CD4-positive, CD25-positive, alpha-beta regulatory T cell (primary cell): ENCODE results near the gene CIT. TPM values are rescaled to one million over a fixed set of nuclear protein-coding genes. Genes with fewer than 3 reads are reported as not detected.

Experiments used
- ATAC-seq, 2 donors: fragments of 150-1000 bp; cut with Tn5 transposase; one replicate each; pipeline ENCODE4 v1.10.0; 2021; ENCODE audit warnings: low read depth in 2 of 2, moderate number of reproducible peaks in 2 of 2, moderate library complexity in 1 of 2
- DNase-seq, 3 donors: peaks; one replicate each; pipeline versions ENCODE4 v3.0.0 to v3.0.0-alpha.2; 2012 to 2022; ENCODE audit warnings: mixed read lengths in 1 of 3
- H3K27ac ChIP-seq: one replicate; pipeline ENCODE4 v1.7.0; 2013; ENCODE audit warnings: mild to moderate bottlenecking, low read length; ENCODE audit not compliant: insufficient read depth, poor library complexity, severe bottlenecking
- H3K27me3 ChIP-seq: one replicate; pipeline ENCODE4 v1.7.0; 2013; ENCODE audit warnings: low read length; ENCODE audit not compliant: control insufficient read depth, insufficient read depth
- H3K36me3 ChIP-seq: one replicate; pipeline ENCODE4 v1.7.0; 2013; ENCODE audit warnings: mild to moderate bottlenecking, low read length, moderate library complexity; ENCODE audit not compliant: control insufficient read depth, insufficient read depth
- H3K4me1 ChIP-seq: 2 replicates; pipeline ENCODE4 v1.7.0; 2013; ENCODE audit warnings: mild to moderate bottlenecking, low read length; ENCODE audit not compliant: insufficient read depth, control insufficient read depth, poor library complexity, severe bottlenecking
- H3K4me3 ChIP-seq: one replicate; pipeline ENCODE4 v1.7.0; 2013; ENCODE audit warnings: low read depth, mild to moderate bottlenecking, low read length, moderate library complexity
- H3K9me3 ChIP-seq, 2 experiments: 1 replicate in 1 of 2; 2 replicates in 1 of 2; pipeline ENCODE4 v1.7.0; 2013; ENCODE audit warnings: low read length in 2 of 2, mild to moderate bottlenecking in 1 of 2, moderate library complexity in 1 of 2; ENCODE audit not compliant: control insufficient read depth in 2 of 2
- H3K27ac Mint-ChIP-seq, 3 donors: one replicate each; pipeline ENCODE4 v1.8.0; 2020 to 2022; ENCODE audit warnings: mild to moderate bottlenecking in 3 of 3, mixed read lengths in 3 of 3, moderate library complexity in 2 of 3
- H3K27me3 Mint-ChIP-seq: one replicate; pipeline ENCODE4 v1.8.0; 2022; ENCODE audit warnings: mild to moderate bottlenecking, mixed read lengths
- H3K36me3 Mint-ChIP-seq: one replicate; pipeline ENCODE4 v1.8.0; 2020; ENCODE audit warnings: mixed read lengths
- H3K4me1 Mint-ChIP-seq, 4 donors: one replicate each; pipeline ENCODE4 v1.8.0; 2020 to 2022; ENCODE audit warnings: mixed read lengths in 4 of 4, mild to moderate bottlenecking in 1 of 4
- H3K4me3 Mint-ChIP-seq, 4 donors: one replicate each; pipeline ENCODE4 v1.8.0; 2020 to 2022; ENCODE audit warnings: mild to moderate bottlenecking in 4 of 4, mixed read lengths in 4 of 4, moderate library complexity in 3 of 4
- H3K9me3 Mint-ChIP-seq, 7 donors: one replicate each; pipeline ENCODE4 v1.8.0; 2020 to 2022; ENCODE audit warnings: mixed read lengths in 7 of 7, mild to moderate bottlenecking in 3 of 7, moderate library complexity in 2 of 7
- polyA plus RNA-seq, 4 donors: library from polyadenylated mRNA; unstranded; fragments of 300-500 nt; fragmentation: Illumina TruSeq; gene quantifications; one replicate each; pipeline ENCODE4 v1.2.3, GENCODE V29; 2021
- total RNA-seq: library from RNA; stranded (reverse); gene quantifications from one replicate; pipeline ENCODE4 v1.2.3, GENCODE V29; 2022

The CIT gene
- total and polyA plus RNA-seq, 5 donors from 2014 or later: 0.32 to 6.3 (median 1.0) TPM

- no peaks in the 10 kb centered on the region for H3K4me1 Mint-ChIP-seq
- H3K4me1 ChIP-seq: no peaks in the 10 kb centered on the region
- H3K9me3 Mint-ChIP-seq: no peaks in the 10 kb centered on the region
- no peaks in the 10 kb centered on the region for H3K9me3 ChIP-seq
- H3K27ac ChIP-seq: no peak overlapping the region
- H3K36me3 Mint-ChIP-seq: peaks cover 4% of the 10 kb centered on the region
- H3K4me3 Mint-ChIP-seq: no peak overlapping the region
- ATAC-seq (no peak), DNase-seq (no peak)
- H3K27me3 Mint-ChIP-seq: no peaks in the 10 kb centered on the region
- no peak overlapping the region for H3K27ac Mint-ChIP-seq
- no peaks in the 10 kb centered on the region for H3K36me3 ChIP-seq
- no peaks in the 10 kb centered on the region for H3K27me3 ChIP-seq
- no peak overlapping the region for H3K4me3 ChIP-seq
Measured at GRCh38 chr12:119797090-119797489, 80.0 kb downstream of the CIT start.

DNA sequence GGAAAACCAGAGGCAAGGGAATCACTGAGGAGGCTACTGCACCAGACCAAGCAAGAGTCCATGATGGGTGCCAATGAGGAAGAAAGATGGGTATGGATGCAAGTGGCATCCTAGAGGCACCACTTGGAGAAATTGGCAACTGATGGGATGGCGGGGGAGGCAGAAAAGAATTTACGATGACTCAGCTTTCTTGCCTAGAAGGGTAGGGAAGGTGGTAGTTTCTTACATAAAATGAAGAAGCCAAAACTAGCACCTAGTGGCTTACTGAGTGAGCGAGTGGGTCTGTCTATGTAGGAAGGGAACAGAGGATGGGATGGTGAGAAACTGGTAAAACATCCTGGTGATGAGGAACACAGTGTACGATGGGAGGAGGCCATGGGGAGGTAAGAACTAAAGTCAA is 80.8 kb downstream of the CIT start:
- H3K9me3 Mint-ChIP-seq: no peaks in the 10 kb centered on the region
- H3K4me3 Mint-ChIP-seq: no peak overlapping the region
- no peak overlapping the region for H3K27ac Mint-ChIP-seq
- Histone ChIP-seq H3K36me3 (no peaks in the 10 kb centered on the region), H3K27ac (no peak overlapping the region), H3K4me1 (no peaks in the 10 kb centered on the region), H3K27me3 (no peaks in the 10 kb centered on the region), H3K4me3 (no peak overlapping the region), H3K9me3 (no peaks in the 10 kb centered on the region)
- H3K4me1 Mint-ChIP-seq: no peaks in the 10 kb centered on the region
- ATAC-seq (no peak), DNase-seq (no peak)
- peaks cover 4% of the 10 kb centered on the region for H3K36me3 Mint-ChIP-seq
- H3K27me3 Mint-ChIP-seq: no peaks in the 10 kb centered on the region

DNA sequence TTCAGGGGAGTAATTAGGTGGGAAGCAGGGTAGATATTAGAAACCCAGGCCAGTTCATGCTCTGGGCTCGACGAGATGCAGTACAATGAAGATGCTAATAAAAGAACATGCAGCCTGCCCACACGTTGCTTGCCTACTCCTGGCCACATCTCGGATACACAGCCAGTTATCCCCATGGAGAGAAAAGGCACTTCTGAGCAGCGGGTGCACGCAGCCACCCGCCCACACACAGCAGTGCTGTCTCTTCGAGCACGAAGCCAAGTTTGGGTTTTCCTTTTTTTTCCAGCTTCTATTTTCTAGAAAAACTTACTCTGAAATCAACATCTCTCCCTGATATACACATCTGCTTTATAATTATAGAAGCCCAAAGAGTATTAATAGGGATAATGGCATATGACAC is 85.7 kb downstream of the CIT start:
- Mint-ChIP-seq H3K4me3 (no peak overlapping the region), H3K4me1 (no peaks in the 10 kb centered on the region), H3K27me3 (no peaks in the 10 kb centered on the region), H3K36me3 (peaks cover 4% of the 10 kb centered on the region), H3K27ac (no peak overlapping the region), H3K9me3 (no peaks in the 10 kb centered on the region)
- no peaks in the 10 kb centered on the region for H3K9me3 ChIP-seq
- no peaks in the 10 kb centered on the region for H3K4me1 ChIP-seq
- no peaks in the 10 kb centered on the region for H3K36me3 ChIP-seq
- DNase-seq (no peak), ATAC-seq (no peak)
- H3K27me3 ChIP-seq: no peaks in the 10 kb centered on the region
- no peak overlapping the region for H3K4me3 ChIP-seq
- H3K27ac ChIP-seq: no peak overlapping the region

- no peak overlapping the region for H3K27ac ChIP-seq
- H3K4me3 Mint-ChIP-seq: no peak overlapping the region
- no peak overlapping the region for H3K27ac Mint-ChIP-seq
- peaks cover 0 to 6% (median 0%) of the 10 kb centered on the region in 4 donors for H3K4me1 Mint-ChIP-seq
- no peak overlapping the region for H3K4me3 ChIP-seq
- H3K9me3 ChIP-seq: no peaks in the 10 kb centered on the region
- no peaks in the 10 kb centered on the region for H3K27me3 Mint-ChIP-seq
- no peak for DNase-seq
- H3K9me3 Mint-ChIP-seq: peaks cover 0 to 2% (median 0%) of the 10 kb centered on the region in 7 donors
- no peaks in the 10 kb centered on the region for H3K4me1 ChIP-seq
- peaks cover 4% of the 10 kb centered on the region for H3K36me3 ChIP-seq
- no peak for ATAC-seq
- H3K36me3 Mint-ChIP-seq: peaks cover 19% of the 10 kb centered on the region
- H3K27me3 ChIP-seq: no peaks in the 10 kb centered on the region
Measured at GRCh38 chr12:119788786-119789185, 88.3 kb downstream of the CIT start.

- Mint-ChIP-seq H3K27ac (peak overlapping the region in 1 of 3 donors; percentile 46), H3K4me3 (no peak overlapping the region), H3K4me1 (peaks cover 0 to 9% (median 0%) of the 10 kb centered on the region in 4 donors), H3K27me3 (no peaks in the 10 kb centered on the region), H3K36me3 (peaks cover 14% of the 10 kb centered on the region), H3K9me3 (peaks cover 0 to 2% (median 0%) of the 10 kb centered on the region in 7 donors)
- Histone ChIP-seq H3K4me1 (no peaks in the 10 kb centered on the region), H3K36me3 (peaks cover 8% of the 10 kb centered on the region), H3K9me3 (no peaks in the 10 kb centered on the region), H3K27me3 (no peaks in the 10 kb centered on the region), H3K4me3 (no peak overlapping the region), H3K27ac (no peak overlapping the region)
- DNase-seq (no peak), ATAC-seq (no peak)
Measured at GRCh38 chr12:119786539-119786938, 90.6 kb downstream of the CIT start.

DNA sequence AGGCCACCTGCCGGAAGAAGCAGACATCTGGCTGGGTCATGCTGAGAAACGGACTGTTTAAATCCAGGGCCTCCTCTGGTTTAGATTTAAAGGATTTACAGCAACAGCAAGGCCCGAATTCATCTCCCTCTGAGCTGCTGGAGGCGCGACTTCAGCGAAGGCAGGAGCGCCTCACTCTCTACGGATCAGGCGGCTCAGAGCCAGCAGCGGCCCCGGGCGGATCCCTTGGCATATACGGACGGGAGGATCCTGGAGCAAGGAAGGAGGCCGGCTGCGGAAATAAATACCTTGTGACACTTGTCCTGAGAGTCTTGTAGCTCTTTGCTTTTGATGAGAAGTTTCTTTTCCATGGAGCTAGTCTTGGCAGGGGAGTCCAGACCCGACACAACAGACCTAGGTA is 92.4 kb downstream of the CIT start:
- Histone ChIP-seq H3K4me3 (no peak overlapping the region), H3K4me1 (no peaks in the 10 kb centered on the region), H3K27ac (no peak overlapping the region), H3K27me3 (no peaks in the 10 kb centered on the region), H3K36me3 (peaks cover 8% of the 10 kb centered on the region), H3K9me3 (no peaks in the 10 kb centered on the region)
- Mint-ChIP-seq H3K4me3 (no peak overlapping the region), H3K9me3 (peaks cover 0 to 2% (median 0%) of the 10 kb centered on the region in 7 donors), H3K27me3 (no peaks in the 10 kb centered on the region), H3K4me1 (peaks cover 0 to 9% (median under 1%) of the 10 kb centered on the region in 4 donors), H3K36me3 (peaks cover 14% of the 10 kb centered on the region), H3K27ac (no peak overlapping the region)
- ATAC-seq: no peak
- DNase-seq: no peak

GRCh38 chr12:119783787-119784186 is 93.3 kb downstream of the CIT start:
- H3K4me3 Mint-ChIP-seq: no peak overlapping the region
- ATAC-seq (peak in 1 of 2 donors; percentile 28), DNase-seq (peak in 1 of 3 donors; percentile 11)
- peaks cover 0 to 9% (median under 1%) of the 10 kb centered on the region in 4 donors for H3K4me1 Mint-ChIP-seq
- Histone ChIP-seq H3K27ac (no peak overlapping the region), H3K27me3 (no peaks in the 10 kb centered on the region), H3K36me3 (peaks cover 8% of the 10 kb centered on the region), H3K4me1 (no peaks in the 10 kb centered on the region), H3K9me3 (no peaks in the 10 kb centered on the region), H3K4me3 (no peak overlapping the region)
- no peaks in the 10 kb centered on the region for H3K27me3 Mint-ChIP-seq
- peak overlapping the region in 2 of 3 donors; percentile 11 to 32 for H3K27ac Mint-ChIP-seq
- peaks cover 14% of the 10 kb centered on the region for H3K36me3 Mint-ChIP-seq
- peaks cover 0 to 2% (median 0%) of the 10 kb centered on the region in 7 donors for H3K9me3 Mint-ChIP-seq

DNA sequence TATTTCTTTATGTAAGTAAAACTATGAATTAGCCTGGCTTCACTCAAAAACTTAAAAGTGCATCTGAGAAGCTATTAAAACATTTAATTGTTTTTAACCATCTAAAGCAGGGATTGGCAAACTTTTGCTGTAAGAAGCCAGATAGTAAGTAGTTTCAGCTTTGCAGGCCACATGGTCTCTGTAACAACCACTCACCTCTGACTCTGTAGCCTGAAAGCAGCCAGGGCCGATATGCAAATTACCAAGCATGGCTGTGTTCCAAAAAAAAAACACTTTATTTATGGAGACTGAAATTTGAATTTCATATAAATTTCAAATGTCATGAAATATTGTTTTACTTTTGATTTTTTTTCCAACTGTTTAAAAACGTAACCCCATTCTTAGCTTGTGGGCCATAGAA is 95.3 kb downstream of the CIT start:
- H3K9me3 Mint-ChIP-seq: peaks cover 0 to 2% (median 0%) of the 10 kb centered on the region in 7 donors
- peaks cover 14% of the 10 kb centered on the region for H3K36me3 Mint-ChIP-seq
- Histone ChIP-seq H3K9me3 (no peaks in the 10 kb centered on the region), H3K4me1 (no peaks in the 10 kb centered on the region), H3K27me3 (no peaks in the 10 kb centered on the region), H3K27ac (no peak overlapping the region), H3K36me3 (peaks cover 8% of the 10 kb centered on the region), H3K4me3 (no peak overlapping the region)
- no peak for ATAC-seq
- no peak for DNase-seq
- peaks cover 0 to 9% (median under 1%) of the 10 kb centered on the region in 4 donors for H3K4me1 Mint-ChIP-seq
- H3K27me3 Mint-ChIP-seq: no peaks in the 10 kb centered on the region
- H3K4me3 Mint-ChIP-seq: no peak overlapping the region
- no peak overlapping the region for H3K27ac Mint-ChIP-seq
